GM12865 (cell line): Measurements from ENCODE around the gene NSD1.

Experiments used
- DNase-seq: peaks from one replicate; pipeline ENCODE4 v3.0.0; 2010; ENCODE audit warnings: low read depth
- H3K4me3 ChIP-seq: 2 replicates; pipeline ENCODE4 v1.5.1; 2011; ENCODE audit warnings: mild to moderate bottlenecking, low read depth, low read length, control low read depth
- TF ChIP-seq, protein P1 (sequence below): IDR thresholded peaks from 2 replicates; pipeline ENCODE4 v1.5.1; 2011; ENCODE audit warnings: low read length, control low read depth, low read depth, inconsistent platforms; ENCODE audit not compliant: insufficient read depth; ENCODE audit errors: missing control alignments

The NSD1 gene

DNA sequence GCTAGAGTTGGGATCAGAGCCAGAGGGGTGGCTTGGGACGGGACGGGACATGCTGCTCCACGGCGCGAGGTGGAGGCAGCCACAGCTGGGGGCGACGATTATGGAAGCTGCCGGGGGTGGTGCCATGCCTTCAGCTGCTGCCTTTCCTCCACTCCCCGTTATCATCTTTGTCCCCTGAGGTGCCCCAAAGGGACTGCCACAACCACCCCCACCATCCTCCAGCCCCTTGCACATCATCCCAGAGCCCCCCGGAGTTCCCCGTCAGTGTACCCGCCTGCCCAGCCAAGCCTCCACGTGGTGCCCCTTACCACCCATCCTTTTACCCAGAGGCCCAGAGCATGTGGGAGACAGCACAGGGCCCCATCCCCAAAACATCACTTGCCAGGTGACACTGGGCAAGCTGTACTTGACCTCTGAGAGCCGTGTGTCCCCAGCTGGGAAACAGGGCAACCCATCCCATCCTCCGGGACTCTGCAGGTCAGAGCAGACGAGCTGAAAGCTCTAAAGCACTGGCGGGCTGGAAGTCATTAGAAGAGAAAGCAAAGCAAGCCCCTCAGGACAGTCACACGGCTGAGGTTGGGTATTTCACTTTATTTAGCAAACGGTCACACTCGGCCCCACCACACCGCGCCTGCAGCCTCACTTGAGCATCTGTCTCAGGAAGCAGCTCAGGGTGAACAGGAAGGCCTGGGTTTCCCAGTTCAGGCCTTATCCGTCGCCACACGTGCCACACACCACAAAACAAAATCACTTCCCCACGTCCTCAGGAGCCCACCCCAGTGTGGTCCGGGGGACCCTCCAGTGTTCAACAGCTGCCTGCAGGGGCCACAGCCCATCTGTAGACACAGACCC lies 197.6 kb downstream of the NSD1 start:
- DNase-seq = no peak
- TF ChIP-seq, protein P1, sequence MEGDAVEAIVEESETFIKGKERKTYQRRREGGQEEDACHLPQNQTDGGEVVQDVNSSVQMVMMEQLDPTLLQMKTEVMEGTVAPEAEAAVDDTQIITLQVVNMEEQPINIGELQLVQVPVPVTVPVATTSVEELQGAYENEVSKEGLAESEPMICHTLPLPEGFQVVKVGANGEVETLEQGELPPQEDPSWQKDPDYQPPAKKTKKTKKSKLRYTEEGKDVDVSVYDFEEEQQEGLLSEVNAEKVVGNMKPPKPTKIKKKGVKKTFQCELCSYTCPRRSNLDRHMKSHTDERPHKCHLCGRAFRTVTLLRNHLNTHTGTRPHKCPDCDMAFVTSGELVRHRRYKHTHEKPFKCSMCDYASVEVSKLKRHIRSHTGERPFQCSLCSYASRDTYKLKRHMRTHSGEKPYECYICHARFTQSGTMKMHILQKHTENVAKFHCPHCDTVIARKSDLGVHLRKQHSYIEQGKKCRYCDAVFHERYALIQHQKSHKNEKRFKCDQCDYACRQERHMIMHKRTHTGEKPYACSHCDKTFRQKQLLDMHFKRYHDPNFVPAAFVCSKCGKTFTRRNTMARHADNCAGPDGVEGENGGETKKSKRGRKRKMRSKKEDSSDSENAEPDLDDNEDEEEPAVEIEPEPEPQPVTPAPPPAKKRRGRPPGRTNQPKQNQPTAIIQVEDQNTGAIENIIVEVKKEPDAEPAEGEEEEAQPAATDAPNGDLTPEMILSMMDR = no peak

DNA sequence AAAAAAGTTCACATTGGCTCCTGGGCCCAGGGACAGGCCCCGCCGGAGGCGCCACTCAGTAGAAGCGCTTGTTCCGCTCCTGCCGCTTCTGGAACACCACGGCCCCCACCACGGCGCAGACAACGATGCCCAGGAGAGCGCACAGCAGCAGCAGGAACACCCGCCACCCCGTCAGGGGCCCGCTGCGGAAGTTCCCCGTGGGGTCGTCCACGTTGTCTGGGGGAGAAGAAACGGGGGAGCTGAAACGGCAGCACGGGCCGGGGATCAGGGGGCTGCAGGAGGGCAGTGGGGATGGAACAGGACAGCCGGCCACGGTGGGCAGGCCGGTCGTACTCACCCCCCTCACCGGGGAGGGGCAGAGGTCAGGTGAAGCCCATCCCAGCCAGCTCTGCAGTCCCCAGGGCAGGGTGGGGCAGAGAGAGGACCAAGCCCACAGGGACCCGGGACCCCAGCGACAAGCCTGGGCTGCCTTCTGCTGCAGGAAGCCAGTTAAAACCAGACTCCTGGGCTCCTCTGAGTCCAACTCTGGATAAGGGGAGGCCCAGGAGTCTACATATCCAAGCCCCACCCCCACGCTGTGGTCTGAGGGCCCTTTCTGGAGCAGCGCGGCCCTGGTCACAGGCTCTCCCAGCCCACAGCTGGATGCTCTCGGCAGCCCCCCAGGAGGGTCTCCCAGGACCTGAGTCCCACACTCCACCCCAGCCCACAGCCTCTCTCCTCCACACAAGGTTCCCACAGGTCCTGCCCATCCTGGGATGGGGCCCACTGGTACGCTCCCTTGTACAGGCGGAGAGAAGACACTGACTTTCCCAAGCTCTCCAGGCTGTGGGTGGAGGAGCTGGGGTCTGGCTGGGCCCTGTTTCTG lies 198.7 kb downstream of the NSD1 start:
- no peak for DNase-seq
- no peak overlapping the region for H3K4me3 ChIP-seq
- TF ChIP-seq, protein P1 = no peak

More for the DNA sequence above, 197.6 kb downstream of the NSD1 start:
- H3K4me3 ChIP-seq = no peak overlapping the region

DNA sequence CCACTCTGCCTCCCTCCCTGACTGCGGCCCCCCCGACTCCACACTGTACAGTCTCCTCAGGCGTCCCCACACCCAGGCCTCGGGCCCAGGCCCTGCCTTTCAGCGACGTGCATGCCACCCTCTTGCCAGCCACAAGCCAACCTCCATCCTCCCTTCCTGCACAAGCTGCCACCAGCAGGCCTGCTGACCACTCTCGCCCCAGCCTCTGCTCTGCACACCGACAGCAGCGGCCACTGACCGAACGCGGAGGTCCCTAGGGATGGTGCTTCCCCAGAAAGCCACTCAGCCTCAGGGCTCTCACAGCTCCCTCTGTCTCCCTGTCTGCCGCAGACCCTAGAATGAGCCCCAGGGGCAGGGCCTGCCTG lies 199.3 kb downstream of the NSD1 start:
- no peak for DNase-seq
- H3K4me3 ChIP-seq = no peak overlapping the region
- TF ChIP-seq, protein P1 = no peak

DNA sequence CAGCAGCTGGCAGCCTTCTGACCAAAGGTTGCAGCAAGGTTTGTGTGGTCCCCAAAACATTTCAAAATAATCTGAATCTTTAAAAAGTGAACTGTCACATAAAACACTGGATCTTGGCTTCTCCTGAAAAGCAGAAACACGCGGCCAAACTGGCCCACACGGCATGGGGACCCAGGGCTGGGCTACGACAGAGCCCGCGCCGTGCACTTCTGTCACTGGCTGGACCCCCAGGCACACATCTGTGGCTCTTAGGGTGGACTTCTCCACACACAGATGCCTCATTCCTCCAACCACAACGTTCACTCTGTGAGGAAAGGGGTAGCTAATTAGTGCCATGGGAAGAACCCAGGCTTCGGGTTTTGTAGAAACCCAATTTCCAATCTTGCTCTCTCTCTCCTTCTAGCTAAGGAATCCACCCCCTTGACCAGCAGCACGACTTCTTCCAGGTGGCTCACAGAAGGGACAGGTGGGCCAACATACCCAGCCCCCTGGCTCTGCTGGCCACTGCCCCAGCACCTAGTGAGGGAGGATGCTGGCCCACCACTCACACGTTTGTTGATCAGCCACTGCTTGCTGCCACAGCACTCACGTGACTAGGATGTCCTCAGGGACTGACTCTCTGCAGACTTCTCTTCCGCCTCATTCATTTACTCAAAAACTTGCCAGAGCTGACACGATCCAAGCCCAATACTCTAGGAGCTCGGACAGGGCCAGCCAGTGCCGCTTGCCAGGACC lies 200.0 kb downstream of the NSD1 start:
- TF ChIP-seq, protein P1 = no peak
- no peak for DNase-seq
- H3K4me3 ChIP-seq = no peak overlapping the region

DNA sequence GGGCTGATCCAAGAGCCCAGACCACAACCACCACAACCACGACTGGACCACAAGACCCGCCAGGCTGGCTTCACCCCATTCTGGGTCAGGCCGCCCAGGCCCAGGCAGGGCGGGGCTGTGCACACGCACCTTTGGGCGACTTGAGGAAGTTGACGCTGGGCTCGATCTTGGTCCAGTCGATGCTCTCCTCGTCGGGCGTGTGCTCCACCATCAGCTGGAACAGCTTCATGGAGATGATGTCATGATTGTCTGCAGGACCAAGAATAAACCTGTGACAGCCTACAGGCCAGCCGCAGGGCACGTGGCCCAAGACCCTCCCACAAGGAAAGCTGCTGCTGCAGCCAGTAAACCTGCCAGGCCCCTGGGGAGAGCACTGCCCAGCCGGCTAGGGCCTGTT lies 200.6 kb downstream of the NSD1 start:
- no peak for DNase-seq
- TF ChIP-seq, protein P1 = no peak
- H3K4me3 ChIP-seq = no peak overlapping the region

DNA sequence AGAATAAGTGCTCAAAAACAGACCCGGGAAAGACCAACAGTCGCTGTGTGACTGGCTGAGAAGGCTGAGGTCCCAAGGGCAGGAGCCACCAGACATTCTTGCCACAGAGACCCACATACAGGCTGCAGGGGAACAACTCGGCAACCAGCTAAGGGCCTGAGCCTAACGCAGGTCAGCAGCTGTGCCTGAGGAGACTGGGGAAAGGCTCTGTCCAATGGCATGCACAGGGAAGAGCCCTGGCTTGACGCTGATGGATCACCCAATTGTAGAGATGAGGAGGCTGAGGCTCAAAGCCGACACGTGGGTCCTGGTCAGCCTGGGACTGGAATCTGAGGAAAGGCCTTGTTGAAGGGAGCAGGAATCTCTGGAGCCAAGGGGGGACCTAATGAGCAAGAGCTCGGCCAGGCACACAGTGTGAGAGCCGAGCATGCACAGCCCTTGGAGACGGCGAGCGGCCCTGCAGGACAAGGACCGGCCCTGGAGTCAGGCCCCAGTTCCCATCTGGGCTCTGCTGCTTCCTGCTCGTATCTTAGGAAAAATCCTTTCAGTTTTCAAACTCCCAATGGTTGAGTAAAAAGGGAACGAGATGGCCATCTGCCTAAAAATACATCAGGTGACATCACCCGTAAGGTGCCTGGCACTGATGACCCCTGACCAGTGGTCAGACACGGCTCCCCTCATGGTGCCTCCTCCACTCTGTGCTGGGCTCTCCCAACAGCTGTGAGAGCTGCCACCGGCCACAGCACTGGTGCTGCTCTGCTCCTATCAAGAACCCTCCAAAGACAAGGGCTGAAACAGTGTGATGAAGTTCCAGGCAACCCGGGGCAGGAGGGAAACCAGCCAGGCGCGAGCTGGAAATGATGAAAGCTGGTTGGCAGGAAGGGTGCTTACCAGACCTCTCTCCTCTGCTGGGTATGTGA lies 201.5 kb downstream of the NSD1 start:
- TF ChIP-seq, protein P1 = no peak
- H3K4me3 ChIP-seq = no peak overlapping the region
- no peak for DNase-seq
